Epithelial cell of proximal tubule (primary cell): ENCODE measurements around the gene HNRNPAB. TPM values are rescaled to one million over a fixed set of nuclear protein-coding genes. Genes with fewer than 3 reads are reported as not detected.

Experiments used
- DNase-seq: peaks from one replicate; pipeline ENCODE4 v3.0.0-alpha.2; 2011; ENCODE audit warnings: low read depth
- H3K4me3 ChIP-seq: 2 replicates; pipeline ENCODE4 v1.5.1; 2011; ENCODE audit warnings: low read depth, mild to moderate bottlenecking, low read length
- CTCF ChIP-seq: conservative IDR thresholded peaks from 2 replicates; pipeline ENCODE4 v1.5.1; 2012; ENCODE audit warnings: low read depth, mild to moderate bottlenecking, low read length
- total RNA-seq: library from RNA; depleted of rRNA; stranded (reverse); fragments of >200 nt; gene quantifications from 2 replicates; pipeline ENCODE4 v1.2.3, GENCODE V29; 2015

Gene HNRNPAB
- total RNA-seq, 1 donor from 2014 or later: 189 TPM

DNA sequence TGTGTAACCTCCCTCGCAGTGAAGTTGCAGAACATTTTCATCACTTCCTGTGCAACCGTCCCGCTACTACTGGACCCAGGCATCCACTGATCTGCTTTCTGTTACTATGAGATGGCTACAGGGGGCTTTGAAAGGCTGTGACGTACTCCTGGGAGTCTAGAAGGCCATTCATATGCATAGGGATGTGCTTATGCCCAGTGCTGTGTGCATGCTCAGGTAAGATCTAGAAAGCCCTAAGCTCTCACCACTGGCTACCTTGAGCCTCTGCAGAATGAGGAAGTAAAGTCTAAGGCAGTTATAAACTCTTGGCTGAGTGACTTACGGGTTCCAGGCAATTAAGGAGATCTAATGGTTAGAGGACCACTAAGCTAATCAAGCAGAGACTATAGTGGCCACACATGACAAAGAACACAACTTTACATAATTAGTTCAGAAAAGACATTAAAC, 11.8 kb downstream of the HNRNPAB start:
- DNase-seq: no peak
- TF ChIP-seq CTCF: no peak
- H3K4me3 ChIP-seq: no peak overlapping the region

DNA sequence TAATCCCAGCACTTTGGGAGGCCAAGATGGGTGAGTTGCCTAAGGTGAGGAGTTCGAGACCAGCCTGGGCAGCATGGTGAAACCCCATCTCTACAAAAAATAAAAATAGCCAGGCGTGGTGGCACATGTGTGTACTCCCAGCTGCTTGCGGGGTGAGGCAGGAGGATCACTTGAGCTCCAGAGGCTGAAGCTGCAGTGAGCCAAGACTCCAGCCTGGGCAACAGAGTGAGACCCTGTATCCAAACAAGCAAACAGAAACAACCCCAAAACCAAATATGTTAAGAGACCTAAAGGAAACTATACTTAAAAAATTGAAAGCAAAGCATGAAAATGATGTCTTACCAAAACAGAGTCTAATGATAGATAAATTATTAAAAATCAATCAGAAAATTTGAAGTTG, 12.4 kb downstream of the HNRNPAB start:
- no peak for TF ChIP-seq CTCF
- H3K4me3 ChIP-seq: no peak overlapping the region
- DNase-seq: no peak

- TF ChIP-seq CTCF: no peak
- H3K4me3 ChIP-seq: no peak overlapping the region
- no peak for DNase-seq
Observed at GRCh38 chr5:178218237-178218776, 14.0 kb downstream of the HNRNPAB start.

GRCh38 chr5:178218827-178219226, 14.5 kb downstream of the HNRNPAB start:
- no peak for DNase-seq
- no peak for TF ChIP-seq CTCF
- H3K4me3 ChIP-seq: no peak overlapping the region

DNA sequence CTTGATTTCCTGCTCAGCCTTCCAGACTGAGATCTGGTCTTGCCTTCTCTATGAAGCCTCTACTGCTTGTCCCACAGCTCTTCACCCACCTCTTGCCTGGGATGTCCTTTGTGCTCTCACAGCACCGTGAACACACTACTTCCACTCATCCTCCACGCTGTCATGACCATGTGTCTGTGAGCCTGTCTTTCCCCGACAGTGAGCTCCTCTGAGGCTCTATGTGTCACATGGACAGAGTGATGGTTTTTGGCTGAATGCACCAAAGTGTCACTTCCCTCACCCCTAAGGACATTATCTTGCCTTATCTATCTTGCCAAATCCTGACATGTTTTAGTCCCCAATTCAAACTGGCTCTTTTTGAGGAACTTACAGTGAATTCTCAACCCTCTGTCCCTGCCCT, 16.9 kb downstream of the HNRNPAB start:
- TF ChIP-seq CTCF: no peak
- H3K4me3 ChIP-seq: no peak overlapping the region
- DNase-seq: no peak

- TF ChIP-seq CTCF: no peak
- no peak for DNase-seq
Observed at GRCh38 chr5:178221853-178222252, 17.5 kb downstream of the HNRNPAB start.

GRCh38 chr5:178222292-178222691, 18.0 kb downstream of the HNRNPAB start:
- TF ChIP-seq CTCF: no peak
- H3K4me3 ChIP-seq: no peak overlapping the region
- no peak for DNase-seq

More at GRCh38 chr5:178221853-178222252, 17.5 kb downstream of the HNRNPAB start:
- no peak overlapping the region for H3K4me3 ChIP-seq
